ENCODE measurements around the gene PALD1.

Gene PALD1

DNA sequence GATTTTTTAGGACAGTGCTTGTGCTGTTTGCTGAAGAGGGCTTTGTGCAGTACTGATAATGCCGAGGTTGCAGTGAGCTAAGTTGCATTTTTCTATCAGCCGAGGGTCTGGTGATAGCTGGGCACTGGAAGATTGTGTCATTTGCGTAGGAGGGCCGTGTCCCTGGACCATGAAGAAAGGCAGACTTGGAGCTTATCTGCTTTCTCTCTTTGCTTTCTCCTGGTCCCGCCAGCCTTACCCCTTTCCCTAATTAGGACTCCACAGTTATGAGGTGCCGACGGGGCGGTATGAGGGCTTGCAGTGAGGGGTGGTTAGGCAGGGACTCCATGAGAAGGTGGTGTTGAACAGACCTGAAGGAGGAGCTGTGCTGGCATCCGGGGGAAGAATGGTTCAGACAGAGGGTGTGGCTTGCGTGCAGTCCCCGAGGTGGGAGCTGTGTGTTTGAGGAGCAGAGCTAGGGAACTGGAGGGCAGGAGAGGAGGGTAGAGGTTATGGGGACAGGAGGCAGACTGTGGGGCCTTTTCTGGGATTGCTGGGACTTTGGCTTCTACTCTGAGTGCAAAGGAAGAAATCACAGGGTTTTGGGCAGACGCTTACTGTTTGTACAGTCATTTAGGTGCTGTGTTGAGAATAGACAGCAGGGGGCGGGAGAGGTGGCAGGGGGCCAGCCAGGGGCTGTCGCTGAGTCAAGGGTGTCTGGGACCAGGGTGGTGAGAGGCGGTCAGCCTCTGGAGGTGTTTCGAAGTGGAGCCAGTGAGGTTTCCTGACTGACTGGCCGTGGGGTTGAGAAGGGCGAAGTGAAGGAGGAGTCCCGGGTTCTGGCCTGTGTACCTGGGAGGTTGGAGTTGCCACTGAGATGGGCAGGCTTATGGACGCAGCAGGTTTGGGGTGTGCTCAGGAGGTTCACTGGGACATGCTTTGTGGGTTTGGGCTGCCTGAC is 80.6 kb downstream of the PALD1 start:
- peak; percentile 64 for DNase-seq

DNA sequence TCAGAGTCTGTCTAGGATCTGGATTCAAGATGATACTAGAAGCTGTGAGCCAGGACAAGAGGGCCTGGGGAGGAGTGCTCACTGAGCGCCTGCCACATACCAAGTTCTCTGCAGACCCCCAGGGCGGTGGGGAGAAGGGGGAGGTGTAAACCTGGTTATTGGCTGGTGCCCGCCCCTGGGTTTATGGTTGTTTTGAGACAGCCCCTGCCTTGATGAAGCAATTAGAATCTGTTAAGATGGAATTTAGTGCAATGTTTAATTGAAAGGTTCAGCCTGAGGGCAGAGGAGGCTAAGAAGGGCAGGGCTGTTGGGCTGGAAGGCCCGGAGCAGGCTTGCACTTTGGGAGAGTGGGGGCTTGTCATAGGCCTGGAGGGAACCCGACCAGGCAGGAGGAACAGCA is 81.3 kb downstream of the PALD1 start:
- DNase-seq = no peak

DNA sequence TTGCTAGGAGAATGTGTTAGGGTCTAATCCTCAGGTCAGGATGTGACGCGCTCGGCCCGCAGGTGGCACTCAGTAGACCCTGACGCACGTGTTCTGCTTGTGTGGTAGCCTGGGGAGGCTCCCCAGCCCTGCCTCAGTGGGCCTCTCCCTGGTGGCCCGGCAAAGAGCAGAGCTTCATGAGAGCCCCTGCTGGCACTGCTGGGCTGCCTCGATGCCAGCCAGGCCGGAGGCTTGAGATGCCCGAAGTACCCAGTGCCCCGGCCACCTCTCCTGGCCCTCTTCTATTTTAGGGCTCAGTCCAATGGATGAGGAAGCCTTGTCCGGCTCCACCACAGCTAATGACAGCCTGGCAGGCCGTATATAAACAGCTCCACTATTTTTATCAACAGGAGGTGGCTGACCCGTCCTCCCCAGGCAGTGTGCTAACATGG is 82.0 kb downstream of the PALD1 start:
- no peak for DNase-seq

DNA sequence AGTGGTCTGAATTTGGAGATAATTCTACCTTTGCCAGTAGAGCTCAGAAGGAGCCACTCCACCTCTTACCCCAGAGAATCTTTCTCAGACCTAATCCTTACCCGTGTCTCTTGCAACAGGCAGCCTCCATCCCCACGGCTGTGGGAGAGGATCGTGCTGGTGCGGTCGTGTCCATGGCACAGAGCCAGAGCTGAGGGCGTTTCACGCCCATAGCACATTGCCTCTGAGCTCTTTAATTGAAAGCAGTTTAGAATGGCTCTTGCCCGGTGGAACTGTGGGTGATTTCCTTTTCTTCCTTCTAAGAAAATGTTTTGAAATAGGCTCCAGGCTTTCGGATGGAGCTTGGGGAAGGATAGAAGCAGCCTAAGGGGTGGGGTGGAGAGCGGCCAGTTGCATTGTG is 82.5 kb downstream of the PALD1 start:
- no peak for DNase-seq

DNA sequence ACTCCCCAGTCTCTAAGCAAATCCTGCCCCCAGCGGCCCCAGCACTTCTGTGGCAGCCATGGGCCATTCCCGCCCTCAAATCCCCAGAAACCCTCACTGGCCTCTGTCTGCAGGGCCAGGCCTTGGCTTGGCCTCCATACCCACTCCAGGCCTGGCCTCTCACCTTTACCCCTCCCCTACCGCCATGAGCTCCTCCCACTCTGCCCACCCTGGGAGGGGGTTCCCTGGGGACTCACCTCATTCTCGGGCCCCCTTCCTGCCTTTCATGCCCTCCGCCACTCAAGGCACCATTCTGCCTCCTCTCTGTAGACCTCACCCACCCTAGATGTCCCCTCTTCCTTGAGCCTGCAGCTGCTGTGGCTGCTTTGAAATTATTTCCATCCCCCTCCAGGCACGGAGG is 83.0 kb downstream of the PALD1 start:
- DNase-seq = no peak

DNA sequence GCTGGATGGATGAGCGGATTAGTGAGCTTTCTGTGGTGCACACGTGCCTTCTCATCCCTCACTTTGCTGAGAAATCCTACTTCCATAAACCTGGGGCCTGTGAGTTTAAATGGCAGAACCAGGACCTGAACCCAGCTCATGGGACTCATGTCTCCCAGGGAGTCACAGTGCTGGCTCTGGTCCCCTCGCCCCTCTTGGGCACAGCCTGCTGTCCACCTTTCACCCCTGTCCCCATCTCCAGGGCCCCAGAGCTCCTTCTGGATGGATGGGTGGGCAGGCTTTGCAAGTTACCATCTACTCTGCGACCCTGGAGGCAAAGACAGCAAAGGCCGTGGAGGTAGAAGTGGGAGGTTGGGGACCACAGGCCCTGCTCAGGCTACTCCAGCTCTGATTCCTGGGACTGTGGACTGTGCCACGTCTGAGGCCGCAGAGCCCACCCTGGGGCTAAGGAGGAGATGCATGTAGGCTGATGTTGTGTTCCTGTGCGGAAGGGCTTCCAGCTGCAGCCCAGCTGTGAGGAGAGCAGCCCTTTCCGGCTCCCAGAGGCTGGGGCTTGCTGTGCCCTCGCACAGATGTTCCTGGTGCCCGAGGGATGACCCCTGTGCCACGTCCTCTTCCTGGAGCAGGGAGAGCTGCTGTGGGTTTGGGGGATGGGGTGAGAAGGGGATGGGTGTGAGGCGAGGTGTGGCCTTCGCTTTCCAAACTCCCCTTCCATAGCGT is 83.6 kb downstream of the PALD1 start:
- DNase-seq = no peak

DNA sequence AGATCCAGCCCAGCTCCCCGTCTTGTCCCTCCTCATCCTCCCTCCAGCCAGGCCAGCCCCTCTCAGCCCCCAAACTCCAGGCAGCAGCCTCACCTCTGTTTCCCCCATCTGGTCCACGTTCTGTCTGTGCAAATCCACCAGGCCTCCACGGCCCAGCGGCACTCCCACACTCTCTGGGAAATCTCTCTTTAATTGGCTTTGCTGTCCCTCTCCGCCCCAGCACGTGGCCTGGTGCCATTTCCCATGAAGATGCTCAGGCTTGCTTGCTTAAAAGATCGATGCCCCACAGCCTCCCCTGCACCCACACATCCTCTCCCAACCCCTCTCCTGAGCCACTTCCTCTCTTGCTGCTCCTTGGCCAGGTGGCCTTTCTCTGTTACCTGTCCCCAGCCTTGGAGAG is 84.7 kb downstream of the PALD1 start:
- DNase-seq = no peak

DNA sequence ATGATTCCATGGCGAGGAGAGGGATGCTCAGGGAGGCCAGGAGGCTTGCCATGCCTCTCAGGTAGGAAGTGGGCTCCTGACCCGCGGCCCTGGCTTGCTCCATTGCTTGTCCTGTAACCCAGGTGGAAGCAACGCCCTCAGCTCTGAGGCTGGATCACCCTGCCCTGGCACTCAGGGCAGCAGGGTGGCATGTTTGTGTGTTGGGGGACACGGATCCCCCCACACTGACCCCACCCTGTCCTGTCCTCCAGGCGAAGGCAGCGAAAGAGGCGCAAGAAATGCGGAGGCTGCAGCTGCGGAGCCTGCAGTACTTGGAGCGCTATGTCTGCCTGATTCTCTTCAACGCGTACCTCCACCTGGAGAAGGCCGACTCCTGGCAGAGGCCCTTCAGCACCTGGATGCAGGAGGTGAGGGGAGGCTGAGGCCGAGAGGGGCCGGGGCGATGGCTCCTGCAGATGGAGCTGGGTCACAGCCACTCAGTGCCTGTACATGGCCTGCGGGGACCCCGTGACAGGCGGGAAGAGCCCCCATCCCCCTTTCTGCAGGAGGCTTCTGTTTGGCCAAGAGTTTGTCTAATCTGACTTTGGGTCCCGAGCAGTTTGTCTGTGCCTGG is 85.7 kb downstream of the PALD1 start:
- no peak for DNase-seq

DNA sequence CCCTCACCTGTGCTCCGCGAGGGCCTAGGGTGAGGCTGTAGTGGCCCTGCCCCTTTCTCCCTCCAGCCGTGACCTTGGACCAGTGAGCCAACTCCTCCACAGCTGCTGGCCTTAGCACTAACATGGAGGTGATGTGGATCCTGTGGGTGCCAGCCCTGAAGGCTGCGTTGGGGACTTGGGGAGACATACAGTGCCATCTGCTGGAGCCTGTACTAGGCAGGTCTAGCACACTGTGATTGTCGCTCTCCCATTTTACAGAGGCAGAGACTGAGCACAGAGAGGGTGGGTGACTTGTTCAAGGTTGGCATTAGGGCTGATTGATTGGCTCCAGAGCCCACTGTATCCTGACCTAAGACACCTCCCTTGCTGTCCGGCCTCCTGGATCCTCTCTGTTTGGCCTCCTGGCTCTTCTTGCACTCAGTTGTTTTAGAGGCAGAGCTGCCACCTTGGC is 86.4 kb downstream of the PALD1 start:
- DNase-seq = no peak

DNA sequence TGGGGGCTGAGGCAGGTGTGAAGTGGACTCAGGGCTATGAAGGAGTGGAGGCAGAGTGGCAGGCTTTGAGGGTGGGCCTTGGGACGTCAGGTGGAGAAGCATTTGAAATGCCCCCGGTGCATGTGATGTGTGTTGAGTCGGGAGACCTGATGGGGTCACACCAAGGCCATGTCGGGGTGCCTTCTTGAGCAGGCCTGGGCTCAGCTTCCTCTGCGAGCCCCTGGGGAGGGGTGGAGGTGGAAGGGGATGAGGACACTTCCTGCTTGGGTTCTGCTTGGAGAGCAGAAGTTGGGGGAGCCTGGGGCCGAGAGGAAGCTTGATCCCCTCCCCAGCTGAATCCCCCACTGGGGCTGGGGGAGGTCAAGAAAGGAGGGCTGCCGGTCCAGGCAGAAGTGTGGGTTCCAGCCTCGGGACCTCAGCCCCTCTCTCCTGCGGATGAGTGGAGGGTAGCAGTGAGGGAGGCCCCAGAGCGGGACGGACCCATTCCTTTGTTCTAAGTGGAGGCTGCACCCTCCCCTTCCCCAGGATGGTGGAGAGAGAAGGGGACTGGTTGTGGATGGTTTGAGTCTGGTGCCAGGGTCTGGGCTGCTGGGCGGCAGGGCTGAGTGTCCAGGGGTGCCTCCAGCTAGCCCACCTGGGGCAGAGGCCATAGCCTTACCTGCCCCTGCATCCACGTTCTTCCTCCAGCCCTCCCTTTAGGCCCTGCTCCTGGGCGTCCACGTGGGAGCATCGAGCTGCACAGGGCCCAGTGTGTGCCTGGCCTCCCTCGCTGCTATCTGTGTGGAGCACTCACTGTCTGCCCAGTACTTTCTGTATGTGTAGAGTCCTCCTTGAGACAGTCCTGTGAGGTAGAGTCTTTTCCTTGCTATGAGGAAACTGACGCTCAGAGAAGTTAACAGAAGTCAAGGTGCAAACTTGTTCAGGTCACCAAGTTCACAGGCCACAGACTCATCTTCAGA is 87.3 kb downstream of the PALD1 start:
- no peak for DNase-seq

DNA sequence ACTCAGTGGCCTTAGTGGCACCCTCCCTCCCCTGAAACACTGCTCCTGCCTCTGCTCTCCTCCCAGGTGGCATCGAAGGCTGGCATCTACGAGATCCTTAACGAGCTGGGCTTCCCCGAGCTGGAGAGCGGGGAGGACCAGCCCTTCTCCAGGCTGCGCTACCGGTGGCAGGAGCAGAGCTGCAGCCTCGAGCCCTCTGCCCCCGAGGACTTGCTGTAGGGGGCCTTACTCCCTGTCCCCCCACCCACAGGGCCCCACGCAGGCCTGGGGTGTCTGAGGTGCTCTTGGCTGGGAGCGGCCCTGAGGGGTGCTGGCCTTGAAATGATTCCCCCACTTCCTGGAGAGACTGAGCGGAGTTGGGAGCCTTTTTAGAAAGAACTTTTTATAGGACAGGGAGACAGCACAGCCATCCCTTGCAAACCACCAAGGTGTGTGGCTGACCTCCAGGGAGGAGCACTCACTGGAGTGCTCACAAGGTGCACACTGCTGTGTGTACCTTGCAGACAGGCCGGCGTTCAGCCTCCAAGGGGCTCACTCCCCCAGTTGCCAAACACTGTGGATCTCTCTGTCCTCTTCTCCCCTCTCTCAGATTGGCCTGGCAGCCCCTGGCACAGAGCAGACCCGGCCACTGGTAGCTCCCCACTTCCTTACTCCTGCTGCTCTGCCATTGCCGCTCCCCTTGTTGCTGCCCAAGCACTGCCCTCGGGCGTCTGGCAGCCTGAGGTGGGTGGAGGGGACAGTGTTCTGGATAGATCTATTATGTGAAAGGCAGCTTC is 88.1 kb downstream of the PALD1 start:
- no peak for DNase-seq

DNA sequence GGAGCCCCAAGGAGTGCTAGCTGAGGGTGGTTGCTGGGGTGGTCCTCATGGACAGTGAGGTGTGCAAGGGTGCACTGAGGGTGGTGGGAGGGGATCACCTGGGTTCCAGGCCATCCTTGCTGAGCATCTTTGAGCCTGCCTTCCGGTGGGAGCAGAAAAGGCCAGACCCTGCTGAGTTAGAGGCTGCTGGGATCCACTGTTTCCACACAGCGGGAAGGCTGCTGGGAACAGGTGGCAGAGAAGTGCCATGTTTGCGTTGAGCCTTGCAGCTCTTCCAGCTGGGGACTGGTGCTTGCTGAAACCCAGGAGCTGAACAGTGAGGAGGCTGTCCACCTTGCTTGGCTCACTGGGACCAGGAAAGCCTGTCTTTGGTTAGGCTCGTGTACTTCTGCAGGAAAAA is 89.0 kb downstream of the PALD1 start:
- DNase-seq = no peak

DNA sequence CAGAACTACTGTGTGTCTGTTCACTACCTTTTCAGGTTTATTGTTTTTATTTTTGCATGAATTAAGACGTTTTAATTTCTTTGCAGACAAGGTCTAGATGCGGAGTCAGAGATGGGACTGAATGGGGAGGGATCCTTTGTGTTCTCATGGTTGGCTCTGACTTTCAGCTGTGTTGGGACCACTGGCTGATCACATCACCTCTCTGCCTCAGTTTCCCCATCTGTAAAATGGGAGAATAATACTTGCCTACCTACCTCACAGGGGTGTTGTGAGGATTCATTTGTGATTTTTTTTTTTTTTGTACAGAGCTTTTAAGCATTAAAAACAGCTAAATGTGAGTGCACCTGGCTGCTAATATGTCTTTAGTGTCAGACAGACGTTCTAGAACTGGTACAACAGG is 89.5 kb downstream of the PALD1 start:
- DNase-seq = no peak

DNA sequence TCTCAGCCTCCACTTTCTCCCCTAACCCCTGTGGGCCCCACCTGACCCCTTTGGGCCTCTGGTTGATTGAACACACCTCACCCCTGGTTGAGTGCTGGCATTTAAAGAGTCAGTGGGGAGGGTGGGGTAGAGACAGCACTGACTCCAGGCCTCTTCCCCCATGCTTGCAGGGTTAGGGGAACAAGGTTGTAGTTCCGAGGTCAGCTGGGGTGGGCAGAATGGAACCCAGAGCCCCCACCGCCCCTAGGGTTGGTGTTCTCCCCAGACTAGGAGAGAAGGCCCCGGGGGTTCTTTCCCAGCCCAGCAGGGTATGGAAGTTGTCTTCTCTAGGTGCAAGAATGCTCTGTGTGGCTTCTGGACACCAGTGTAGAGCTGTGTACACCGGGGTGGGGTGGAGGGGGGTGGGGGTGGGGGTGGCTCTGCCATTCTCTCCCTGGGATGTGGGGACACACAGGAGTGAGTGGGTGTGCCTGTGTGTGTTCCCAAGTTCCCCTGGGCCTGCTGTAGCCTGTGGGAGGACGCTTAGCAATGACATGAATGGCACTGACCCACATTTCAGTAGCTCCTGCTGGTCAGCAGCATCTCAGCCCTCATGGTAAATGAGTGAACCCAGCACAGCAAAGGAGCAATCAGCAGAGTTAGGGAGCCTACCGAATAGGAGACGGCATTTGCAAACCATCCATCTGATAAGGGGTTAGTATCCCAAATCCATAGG is 90.4 kb downstream of the PALD1 start:
- no peak for DNase-seq

DNA sequence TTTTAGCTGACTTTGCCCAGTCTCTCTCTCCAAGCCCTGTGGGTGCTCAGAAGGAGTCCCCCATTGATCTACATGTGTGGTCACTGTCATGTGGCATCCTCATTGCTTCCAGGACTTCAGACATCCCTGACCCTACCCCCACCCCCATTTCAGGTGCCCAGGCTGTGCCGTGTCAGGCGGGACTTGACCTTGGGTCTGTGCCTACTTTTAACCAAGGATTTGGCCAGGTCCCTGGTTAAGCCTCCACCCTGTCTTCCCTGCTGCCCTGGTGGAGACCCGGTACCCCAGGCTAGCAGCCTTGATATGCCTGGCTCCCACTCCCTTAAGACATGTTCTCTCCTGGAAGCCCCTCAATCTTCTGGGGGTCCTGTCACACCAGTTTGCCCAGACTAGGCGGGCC is 92.7 kb downstream of the PALD1 start:
- no peak for DNase-seq

DNA sequence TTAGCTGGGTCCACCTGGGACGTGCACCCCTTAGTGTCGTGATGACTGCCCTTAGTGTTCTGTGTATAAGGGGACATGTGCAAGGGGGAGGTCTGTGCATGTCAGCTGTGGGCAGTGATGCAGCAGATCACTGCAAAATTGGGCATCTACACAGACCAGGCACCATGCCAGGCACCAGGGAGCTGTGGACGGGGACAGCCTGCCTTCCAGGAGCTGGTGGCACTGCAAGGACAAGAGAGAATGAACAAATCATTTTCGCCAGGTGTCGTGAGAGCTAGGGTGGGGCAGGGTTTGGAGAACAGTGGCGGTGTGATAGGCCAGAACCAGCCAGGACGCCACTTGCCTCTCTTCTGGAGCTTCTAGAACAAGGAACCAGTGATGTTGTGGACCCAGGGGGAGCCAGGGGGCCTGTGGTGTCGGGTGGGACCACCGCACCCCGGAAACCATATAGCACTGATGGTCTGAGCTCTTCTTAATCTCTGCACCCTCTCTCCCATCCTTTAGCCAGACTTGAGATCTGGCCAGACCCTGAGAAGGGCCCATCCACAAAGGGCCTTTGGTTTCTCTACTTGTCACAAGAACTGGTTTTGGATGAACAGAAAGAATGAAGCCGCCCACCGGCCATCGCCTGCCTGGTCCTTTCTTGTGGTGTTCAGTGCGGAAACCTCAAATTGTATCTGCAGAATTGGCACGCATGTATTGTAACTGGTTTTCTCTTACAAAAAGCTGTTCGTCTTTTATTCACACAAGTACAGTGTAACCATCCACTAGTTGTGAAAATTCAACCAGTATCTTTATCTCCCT is 93.3 kb downstream of the PALD1 start:
- DNase-seq = no peak

DNA sequence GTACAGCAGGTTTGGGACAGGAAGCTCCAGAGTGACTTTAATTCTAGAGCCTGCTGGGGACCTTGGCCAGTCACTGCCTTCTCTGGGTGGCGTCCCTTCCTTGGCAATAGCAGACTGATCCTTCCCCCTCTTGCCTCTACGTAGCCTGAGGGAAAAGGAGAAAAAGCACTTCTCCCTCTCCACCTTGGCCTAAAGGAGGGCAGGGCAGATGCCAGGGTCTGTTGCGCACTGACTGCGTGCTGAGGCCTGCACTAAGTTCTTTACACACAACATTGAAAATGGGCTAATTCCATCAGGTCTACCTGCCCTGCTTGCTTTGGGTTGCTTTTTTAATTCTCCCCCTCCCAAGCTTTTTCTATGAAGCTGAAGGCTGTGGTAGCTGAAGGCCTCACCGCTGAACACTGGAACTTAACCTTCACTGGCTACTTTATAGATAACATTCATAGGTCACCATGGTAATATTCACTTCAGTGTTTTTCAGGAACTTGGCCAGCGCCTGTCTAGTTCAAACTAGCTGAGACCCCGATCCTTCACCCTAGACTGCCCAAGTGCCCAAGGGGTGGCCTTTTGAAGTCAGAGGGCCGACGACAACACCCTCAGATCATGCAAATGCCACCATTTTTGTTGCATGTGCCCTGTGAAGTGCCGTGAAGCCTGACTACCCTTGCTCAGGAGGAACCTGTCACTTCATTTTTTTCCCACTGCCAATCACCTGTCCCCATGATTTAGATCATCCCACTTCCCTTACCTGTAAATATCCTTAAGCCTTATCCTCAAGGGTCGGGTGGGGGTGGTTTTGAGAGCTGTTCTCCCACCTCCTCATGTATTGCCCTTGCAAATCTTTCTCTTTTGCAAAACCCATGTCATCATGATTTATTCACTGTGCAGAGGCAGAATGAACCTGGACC is 95.3 kb downstream of the PALD1 start:
- DNase-seq = no peak

DNA sequence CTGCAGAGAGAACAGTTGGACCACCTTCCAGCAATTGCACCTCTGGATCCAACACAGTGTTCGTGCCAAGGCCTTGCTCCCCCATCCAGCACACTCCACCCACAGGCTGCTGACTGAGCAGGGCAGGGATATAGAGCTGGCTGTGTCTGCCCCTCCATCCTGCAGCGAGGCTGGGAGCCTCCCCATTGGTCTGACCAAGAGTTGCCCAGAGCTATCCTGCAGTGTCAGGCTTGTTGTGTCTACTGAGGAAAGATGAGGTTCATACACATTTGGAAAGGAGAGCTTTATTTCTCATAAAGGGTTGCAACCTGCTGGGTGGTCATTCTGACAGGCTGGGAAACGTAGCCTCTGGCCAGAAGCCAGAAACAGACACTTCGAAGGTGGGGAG is 96.9 kb downstream of the PALD1 start:
- no peak for DNase-seq
